Eye (tissue), 1 donor: ENCODE results near the gene ECHS1.
"Not testable (repeated sequence)": the region's sequence is repeated elsewhere in the genome, so short reads cannot be mapped to it uniquely, and the experiment has no call there.

Experiments used
- DNase-seq: peaks from one replicate; pipeline ENCODE4 v3.0.0-alpha.2; 2015

ECHS1 gene

DNA sequence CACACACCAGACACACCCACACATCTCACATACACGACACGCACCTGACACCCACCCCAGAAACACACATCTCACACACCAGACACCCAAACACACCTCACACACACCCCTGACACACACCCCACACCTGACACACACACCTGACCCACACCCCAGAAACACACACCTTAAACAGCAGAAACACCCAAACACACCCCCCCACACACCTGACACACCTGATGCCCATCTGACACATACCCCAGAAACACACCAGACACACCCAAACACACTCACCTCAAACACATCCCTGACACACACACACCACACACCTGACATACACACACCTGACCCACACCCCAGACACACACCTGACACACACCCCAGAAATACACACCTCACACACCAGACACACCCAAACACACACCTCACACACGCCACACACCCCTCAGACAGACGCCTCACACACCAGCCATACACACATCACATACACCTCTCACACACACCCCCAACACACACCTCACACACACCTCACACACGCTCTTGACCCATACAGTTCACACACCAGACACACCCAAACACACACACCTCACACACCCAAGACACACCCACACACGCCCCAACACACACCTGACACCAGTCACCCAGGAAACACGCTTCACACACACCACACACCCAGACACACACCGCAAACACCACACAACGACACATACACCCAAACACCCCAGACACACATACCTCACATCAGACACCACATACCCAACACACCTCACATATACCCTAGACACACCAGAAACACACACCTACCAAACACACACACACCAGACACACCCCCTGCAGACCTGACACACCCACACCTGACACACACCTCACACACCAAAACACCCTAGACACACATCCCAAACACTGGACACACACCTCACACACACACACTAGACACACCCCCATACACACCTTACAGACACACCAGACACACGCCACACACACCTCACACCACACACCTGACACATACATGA is 34.8 kb downstream of the ECHS1 start:
- DNase-seq = no peak

DNA sequence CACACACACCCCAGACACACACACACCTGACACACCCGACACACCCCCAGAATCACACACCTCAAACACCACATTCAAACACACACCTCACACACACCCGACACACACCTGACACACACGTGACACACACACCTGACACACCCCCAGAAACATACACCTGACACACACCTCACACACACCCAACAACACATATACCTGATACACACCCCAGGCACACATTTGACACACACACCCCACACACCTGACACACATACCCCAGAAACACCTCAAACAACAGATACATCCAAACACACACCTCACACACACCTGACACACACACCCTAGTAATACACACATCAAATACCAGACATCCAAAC is 35.8 kb downstream of the ECHS1 start:
- DNase-seq = no peak

DNA sequence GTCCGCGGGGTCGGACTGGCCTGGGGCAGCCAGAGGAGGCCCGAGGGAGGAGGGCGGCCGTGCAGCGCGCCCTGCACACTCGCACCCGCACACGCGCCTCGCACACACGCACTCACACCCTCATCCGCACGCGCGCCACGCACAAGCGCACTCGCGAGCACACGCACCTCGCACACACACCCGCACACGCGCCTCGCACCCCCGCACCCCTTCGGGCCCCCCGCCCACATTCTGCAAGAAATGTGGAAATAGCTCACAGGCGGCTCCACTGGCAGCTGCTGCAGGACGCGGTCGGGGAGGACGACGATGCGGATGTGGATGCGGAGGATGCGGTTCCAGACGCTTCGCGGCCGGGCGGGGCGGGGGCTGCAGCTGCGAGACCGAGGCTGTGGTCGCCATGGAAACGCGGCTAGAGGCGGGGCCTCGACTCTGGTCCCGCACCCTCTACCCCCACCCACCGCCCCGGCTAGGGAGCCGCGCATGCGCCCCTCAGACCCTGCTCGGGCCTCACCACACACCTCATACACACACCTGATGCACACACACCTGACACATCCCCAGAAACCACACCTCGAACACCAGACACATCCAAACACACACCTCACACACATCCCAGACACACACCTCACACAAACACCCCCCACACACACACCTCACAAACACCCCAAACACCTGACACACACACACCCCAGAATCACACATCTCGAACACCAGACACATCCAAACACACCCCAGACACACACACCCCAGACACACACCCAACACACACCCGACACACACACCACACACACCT is 36.4 kb downstream of the ECHS1 start, which contains the start of gene CALY:
Gene CALY (minus strand): TSS at position 320 of the 793 bp plus-strand sequence. CDS start 7,907 bp downstream, outside the sequence.
- DNase-seq = peak; percentile 76

DNA sequence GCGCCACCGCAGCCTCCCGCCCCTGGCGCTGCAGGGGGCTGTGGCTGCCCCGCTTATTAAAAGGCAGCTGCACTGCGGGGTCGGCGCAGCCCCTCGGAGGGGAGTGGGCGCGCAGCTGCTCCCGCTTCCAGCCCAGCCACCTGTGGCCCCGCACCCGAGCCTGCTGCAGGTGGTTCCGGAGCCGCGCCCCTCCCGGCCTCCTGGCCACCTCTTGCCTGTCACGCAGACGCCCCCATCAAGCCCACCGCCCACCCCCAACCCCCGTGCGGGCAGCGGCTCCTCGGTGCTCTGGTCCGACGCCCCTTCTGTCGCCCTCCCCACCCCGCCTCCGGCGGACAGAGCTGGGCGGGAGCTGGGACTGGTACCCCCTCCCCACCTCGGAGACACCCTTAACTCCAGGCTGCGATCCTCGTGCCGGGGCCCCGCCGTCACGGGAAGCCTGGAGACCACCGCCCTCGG is 37.0 kb downstream of the ECHS1 start:
- peak; percentile 51 for DNase-seq

DNA sequence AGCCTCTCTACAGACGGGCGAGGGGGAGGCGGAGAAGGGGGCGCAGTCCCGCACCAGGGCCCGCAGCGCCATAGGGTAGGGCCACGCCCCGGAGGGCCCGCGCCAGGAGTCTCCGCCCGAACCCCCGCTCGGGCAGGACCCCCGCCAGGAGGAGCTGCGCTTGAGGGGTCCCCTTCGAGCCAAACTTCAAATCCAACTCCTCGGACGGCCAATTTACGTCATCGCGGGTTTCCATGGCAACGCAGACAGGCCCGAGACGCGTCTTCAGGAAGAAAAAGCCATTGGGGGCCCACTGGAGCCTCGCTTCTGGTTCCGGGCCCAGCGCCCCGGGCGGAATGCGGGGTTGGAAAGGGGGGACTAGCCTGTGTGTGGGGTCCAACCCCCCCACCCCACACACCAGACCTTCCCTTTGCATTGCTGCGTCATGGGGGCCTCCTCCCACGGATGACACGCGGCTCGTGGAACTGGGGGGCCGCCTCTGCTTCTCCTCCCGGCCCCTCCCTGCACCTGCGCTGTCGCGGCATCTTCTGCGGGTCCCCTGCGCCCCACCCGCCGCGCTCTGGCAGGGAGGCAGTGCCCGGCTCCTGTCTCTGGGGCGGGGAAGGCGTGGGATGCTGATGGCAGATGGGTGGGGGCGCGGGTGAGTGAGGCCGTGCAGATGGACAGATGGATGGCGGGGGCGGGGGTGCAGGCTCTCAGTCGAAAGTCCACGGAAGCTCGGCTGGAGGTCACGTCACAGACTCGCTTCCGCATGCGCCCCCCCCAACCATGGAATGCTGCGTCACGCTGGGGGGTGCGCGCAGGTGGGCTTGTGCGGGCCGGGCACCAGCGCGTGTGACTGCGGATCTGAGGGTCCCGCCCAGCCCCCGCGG is 37.7 kb downstream of the ECHS1 start:
- DNase-seq = peak; percentile 92

DNA sequence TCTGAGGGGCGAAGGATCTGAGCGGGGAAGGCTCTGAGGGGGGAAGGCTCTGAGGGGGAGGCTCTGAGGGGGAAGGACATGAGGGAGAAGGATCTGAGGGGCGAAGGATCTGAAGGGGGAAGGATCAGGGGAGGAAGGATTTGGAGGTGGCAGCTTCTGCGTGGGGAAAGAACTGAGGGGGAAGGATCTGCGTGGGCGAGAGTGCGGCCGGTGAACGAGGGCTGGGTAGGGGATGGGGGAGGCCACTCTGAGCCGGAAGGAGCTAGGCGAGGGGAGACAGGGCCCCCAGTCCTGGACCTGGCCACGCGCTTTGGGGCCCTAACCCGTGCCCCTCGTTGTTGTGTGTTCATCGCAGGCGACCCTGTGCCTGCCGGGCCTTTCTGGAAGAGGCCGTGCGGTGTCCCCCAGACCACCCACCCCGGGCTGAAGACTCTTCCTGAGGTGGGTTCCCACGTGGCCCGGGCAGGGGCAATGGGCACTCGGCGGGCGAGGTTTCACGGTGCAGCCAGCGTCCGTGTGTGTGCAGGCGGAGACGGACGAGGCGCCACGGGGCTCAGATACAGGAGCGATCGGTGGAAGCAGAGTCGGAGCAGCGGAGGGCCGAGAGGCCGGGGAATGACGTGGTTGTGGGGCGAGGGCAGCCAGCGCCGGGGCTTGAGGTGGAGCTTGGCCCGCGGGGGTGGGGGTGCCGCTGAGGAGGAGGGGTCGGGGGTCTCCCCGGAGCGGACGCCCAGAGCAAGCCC is 38.5 kb downstream of the ECHS1 start:
- peak; percentile 64 for DNase-seq

DNA sequence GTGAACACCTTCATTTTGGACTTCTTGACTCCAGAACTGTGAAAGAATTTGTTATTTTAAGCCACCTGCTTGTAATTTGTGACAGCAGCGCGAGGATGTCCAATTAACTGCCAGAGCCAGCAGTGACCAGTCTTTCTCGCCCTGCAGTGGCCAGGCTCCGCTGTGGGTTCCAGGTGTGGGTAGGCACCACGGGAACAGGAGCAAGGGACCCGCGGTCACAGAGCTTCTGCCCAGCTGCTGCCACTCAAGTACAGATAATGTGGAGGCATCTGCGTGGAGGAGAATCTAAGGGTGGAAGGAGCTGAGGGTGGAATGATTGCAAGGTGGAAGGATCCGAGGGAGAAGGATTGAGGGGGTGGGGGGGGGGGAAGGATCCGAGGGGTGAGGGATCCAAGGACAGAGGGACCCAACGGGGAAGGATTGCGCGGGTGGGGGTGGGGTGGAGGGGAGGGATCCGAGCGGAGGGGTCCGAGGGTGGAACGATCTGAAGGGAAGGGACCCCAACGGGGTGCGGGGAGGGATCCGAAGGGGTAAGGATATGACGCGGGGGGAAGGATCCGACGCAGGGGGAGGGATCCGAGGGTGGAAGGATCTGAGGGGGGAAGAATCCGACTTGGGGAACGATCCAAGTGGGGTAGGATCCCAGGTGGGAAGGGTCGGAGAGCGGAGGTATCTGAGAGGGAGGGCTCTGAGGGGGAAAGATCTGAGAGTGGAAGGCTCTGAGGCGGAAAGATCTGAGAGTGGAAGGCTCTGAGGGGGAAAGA is 40.0 kb downstream of the ECHS1 start:
- DNase-seq = no peak

DNA sequence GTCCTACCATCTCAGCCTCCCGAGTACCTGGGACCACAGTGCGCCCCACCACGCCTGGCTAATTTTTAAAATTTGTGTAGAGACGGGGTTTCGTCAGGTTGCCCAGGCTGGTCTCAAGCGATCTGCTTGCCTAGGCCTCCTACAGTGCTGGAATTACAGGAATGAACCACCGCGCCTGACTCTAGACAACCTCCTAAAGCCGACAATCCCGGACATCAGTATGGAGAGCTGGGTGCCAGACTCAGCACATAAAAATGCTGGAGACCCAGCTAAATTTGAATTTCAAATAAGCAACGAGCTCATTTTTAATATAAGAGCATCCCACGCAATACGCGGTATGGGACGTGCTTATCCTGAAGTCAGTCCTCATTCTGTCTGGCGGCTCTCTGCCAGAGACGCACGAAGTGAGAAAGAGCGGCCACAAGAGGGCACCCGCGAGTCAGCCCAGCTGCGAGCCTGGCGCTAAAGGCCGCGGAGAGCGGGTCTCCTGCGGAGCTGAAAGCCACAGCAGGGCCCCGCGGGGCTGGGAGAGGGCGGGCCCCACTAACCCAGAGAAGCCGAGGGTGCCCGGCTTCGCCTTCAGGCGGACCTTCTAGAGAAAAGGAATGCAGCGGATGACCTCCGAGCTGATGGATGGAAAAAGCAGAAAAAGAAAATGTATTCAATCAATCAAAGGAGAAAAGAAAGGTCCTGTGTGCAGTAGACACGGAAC is 43.5 kb downstream of the ECHS1 start:
- DNase-seq = peak; percentile 96

DNA sequence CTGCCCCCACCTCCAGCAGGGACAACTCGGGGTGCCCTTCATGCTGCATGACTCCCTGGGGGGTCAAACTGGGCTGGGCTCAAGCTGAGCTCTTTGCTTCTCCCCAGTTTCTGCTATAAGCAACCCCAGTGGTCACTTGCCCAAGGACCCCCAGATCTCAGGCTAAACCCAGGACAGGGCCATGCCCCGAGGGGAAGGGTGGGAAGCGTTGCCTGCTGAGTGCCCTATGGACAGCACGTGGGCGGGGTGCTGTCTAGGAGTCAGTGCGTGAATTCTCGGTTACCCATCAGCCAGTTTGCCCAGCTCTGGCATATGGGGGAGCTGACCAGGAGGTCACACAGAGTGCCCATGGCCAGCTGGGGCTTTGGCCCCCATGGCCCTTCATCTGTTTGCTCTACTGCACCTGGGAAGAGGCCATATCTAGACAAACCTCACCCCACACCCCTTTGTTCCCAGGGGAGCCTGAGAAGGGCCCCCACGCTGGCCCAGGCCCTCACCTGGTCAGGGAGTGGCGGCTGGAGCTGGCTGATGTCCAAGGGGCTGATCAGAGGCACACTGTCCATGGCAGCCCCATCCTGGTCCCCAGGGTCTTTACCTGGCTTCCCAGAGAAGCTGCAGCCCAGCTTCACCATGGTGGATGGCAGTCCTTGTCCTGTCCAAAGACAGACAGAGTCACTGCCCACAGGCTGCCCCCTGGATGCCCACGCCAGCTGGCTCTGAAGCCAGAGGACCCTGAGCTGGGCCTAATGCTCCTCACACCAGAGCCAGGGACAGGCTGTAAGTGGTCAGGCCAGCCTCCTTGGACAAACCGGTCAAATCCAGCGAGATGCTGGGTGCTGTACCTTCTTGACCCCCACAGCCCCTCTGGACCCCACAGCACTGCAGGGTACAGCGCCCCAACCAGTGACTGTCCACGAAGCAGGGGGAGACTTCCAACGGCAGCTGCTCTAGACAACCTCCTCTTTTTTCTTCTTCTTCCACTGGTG is 44.5 kb downstream of the ECHS1 start:
- DNase-seq = no peak

DNA sequence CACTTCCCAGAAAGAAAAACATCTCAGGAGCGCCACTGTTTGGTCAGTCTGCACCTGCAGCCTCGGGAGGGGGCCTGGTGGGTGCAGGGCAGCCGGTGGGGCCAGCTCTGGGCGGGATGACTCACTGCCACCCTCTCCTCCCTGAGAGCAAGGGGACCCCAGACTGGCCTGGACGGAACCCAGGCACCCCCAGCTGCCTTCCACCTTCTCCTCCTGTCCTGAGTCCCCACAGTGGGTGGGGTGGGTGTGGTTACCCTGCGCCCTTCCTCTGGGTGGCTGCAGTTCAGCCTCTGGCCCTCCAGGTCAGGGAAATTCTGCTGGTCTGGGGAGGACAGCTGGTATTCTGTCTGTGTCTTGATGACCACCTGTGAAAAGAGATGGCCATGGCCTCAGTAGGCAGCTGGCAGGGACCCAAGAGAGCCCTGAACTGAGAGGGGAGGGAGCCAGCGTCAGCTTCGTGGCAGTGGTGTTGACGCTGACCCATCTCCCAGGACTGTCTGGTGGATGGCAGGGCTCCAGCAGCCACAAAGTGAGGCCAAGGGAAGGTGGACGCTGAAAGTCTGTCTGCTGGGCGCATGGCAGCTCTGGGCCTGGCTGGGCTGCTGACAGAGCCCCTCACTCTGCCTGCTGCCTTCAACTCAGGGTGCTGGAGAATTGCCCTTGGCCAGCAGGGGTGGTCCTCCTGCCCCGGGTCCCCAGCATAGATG is 45.4 kb downstream of the ECHS1 start:
- no peak for DNase-seq

DNA sequence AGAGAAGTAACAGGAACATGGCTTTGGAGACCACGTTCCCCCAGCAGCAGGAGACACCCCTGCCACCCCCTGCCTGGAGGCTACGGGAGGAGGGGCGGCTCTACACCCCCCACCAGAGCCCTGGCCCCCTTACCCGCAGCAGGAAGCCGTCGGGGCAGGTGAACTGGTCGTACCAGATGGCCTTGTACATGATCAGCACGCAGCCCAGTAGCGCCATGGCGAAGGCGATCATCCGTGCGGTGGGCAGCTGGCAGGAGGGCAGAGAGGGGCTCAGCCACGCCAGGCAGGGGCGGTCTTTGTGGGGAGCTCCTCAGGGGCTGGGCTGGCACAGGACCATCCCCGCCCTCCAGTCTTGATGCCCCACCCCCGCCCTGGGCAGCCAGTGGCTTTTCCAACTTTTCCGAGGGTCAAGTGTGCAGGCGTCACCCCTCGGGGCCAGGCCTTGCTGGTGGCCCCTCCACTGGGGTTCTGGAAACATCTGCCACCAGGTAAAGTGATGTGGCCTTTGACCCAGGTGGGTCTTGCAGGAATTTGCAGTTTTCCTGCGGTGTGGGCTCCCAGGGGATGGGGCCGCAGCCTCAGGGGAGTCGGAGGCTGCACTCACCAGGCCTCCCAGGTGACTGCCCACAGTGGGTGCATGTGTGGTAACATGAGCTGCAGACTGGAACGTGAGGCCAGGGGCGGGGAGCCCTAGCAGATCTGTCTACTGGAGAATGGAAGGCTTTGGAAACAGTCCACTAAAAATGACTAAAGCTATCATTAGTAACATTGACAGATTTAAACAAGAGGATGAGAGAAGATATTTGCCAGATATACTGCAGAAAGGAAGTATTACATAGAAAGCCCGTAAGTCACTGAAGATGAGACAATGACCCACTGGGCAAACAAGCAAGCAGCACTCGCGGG is 46.2 kb downstream of the ECHS1 start:
- no peak for DNase-seq

DNA sequence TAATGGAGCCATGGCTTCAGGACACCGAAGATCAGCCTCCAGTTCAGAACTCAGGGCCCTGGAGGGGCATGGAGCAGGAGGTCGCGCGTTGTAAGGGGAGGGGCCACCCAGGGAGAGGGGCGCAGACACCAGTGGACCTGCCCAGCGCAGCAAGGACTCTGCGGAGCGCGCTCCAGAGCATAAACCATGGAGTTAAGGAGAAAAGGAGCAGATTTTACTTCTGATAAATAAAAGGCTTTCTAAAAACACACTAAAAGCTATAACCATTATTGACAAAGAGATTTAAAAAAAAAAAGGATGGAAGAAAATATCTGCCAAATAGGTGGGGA is 47.0 kb downstream of the ECHS1 start:
- DNase-seq = no peak

DNA sequence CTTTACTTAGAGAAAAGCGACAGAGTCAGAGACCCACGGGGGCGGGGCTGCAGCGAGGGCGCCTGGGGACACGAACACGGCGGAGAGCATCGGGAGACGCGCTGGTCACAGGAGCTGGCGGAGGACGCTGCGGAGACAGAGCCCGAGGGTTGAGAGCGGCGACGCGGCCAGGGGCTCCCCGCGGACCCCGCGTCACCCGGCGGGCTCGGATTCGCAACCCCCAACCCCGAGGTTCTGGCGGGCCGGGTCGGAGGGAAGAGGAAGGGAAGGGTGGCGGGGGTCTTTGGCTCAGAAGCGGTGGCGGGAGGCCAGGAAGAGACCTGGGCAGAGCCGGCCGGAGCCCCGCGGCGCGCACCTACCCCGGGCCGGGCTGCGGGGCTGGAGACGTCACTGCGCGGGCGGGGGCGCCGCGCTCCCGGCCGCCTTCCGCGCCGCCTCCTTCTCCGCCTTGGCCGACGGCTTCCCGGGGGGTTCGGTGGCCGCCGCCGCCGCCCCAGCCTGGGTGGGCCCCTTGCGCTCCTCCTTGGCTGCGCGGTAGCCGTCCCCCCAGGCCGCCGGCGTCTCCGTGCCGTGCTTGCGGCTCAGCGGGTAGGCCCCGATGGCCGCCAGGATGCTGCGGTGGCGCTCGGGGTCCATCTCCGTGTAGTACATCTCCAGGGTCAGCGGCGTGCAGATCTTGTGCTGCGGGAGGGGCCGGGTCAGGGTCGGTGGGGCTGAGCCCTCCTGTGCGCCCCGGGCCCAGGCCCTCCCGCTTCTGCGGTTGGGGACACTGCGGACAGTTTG is 47.5 kb downstream of the ECHS1 start:
- peak; percentile 71 for DNase-seq

DNA sequence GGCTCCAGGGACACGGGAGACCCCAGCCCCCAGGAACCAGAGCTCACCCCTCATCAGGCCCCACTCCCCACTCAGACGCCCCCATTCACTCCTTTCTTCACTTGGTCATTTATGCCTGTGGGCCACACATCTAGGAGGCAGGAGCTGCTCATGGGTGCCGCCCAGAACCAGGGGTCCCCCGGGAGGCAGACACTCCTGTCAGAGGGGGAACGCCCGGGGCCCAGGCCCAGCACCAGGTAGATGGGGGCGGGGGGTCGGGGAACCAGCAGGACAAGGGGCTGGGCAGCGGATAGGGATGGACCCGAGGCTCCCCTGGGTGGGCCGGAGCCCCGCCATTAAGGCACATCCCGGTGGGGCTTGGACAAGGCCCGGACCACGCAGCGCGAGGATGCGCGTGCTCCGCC is 48.3 kb downstream of the ECHS1 start:
- DNase-seq = no peak

DNA sequence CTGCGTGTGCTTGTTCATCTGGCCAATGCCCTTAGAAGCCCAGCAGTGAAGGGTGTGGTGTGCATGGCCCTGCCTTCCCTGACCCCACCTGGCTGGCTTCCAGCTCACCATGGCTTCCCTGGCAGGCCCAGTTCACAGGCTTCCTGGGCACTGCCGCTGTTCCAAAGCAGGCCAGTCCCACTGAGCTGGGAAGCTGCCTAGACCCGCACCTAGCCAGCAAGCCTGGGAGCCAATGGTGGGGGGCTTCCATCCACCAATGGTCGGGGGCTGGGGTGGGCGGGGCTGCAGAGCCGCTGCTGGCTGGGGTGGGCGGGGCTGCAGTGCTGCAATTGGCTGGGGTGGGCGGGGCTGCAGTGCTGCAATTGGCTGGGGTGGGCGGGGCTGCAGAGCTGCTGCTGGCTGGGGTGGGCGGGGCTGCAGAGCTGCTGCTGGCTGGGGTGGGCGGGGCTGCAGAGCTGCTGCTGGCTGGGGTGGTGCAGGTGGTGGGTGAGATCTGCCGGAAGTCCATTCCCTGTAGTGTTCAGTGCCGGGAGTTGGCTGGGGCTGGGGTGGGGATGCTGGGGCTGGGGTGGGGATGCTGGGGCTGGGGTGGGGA is 48.9 kb downstream of the ECHS1 start:
- peak; percentile 71 for DNase-seq

DNA sequence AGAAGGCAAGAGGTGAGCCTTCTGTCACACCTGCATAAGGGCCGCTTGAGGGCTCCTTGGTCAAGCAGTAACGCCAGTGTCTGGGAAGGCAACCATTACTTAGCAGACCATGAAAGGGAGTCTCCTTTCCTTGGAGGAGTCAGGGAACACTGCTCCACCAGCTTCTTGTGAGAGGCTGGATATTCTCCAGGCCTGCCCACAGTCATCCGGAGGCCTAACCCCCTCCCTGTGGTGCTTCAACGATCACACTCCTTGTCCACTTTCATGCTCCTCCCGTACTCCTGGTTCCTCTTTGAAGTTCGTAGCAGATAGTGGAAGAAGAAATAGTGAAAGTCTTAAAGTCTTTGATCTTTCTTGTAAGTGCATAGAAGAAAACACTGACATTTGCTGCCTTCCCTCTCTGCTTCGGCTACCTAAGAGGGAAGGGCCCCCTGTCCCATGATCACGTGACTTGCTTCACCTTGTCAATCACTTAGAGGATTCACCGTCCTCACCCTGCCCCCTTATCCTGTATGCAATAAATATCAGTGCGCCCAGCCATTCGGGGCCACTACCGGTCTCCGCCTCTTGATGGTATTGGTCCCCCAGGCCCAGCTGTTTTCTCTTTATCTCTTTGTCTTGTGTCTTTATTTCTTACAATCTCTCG is 51.0 kb downstream of the ECHS1 start:
- not testable (repeated sequence) for DNase-seq
